Activated CD4-positive, alpha-beta T cell treated with anti-CD3 and anti-CD28 coated beads for 36 hours (primary cell): ENCODE data around the gene VKORC1L1. TPM values are rescaled to one million over a fixed set of nuclear protein-coding genes. Genes with fewer than 3 reads are reported as not detected.
"Not testable (repeated sequence)": the region's sequence is repeated elsewhere in the genome, so short reads cannot be mapped to it uniquely, and the experiment has no call there.

Experiments
- ATAC-seq: fragments of 200-7000 bp; cut with Tn5 transposase; one replicate; pipeline ENCODE4 v1.10.0; 2021; ENCODE audit warnings: mild to moderate bottlenecking, moderate library complexity
- CTCF ChIA-PET: fragments of 350-600 bp; sonication (Branson Sonifier 250); formaldehyde crosslinking; loops from one replicate; lab custom pipeline; 2021; ENCODE audit warnings: antibody characterized with exemption; lab: Charles Lee
- POLR2A ChIA-PET: fragments of 350-600 bp; sonication (Branson Sonifier 250); formaldehyde crosslinking; loops from one replicate; lab custom pipeline; 2021; ENCODE audit warnings: antibody characterized with exemption, inconsistent platforms; lab: Charles Lee
- DNase-seq: peaks from one replicate; pipeline ENCODE4 v3.0.0-alpha.2; 2020
- H3K27ac Mint-ChIP-seq: one replicate; pipeline ENCODE4 v1.8.0; 2021; ENCODE audit warnings: mixed read lengths
- H3K27me3 Mint-ChIP-seq: one replicate; pipeline ENCODE4 v1.8.0; 2021; ENCODE audit warnings: mixed read lengths
- H3K36me3 Mint-ChIP-seq: one replicate; pipeline ENCODE4 v1.8.0; 2021; ENCODE audit warnings: low read depth, mixed read lengths
- H3K4me1 Mint-ChIP-seq: one replicate; pipeline ENCODE4 v1.8.0; 2021; ENCODE audit warnings: mixed read lengths
- H3K4me3 Mint-ChIP-seq: one replicate; pipeline ENCODE4 v1.8.0; 2021; ENCODE audit warnings: mild to moderate bottlenecking, moderate library complexity, mixed read lengths
- H3K9me3 Mint-ChIP-seq: one replicate; pipeline ENCODE4 v1.8.0; 2021; ENCODE audit warnings: low read depth, mixed read lengths
- intact Hi-C, 2 experiments: fragments of 100-400 bp; cut with DNase I in 1 of 2; cut with micrococcal nuclease in 1 of 2; formaldehyde crosslinking; loops; one replicate each; pipeline versions ENCODE4 v1.14.2 to v1.15.1; 2022 to 2024; cut with DNase I, micrococcal nuclease
- total RNA-seq, 2 experiments: library from RNA; stranded (reverse); gene quantifications; one replicate each; pipeline ENCODE4 v1.2.3, GENCODE V29; 2021

The VKORC1L1 gene
- total RNA-seq, 2 experiments from 2014 or later, result 16.5 to 17.6 TPM

GRCh38 chr7:65885533-65885932 lies 12.7 kb downstream of the VKORC1L1 start:
- H3K9me3 Mint-ChIP-seq, DNase-seq, ATAC-seq, H3K27ac Mint-ChIP-seq, H3K27me3 Mint-ChIP-seq, POLR2A ChIA-PET, CTCF ChIA-PET, H3K4me3 Mint-ChIP-seq, intact Hi-C loops, H3K4me1 Mint-ChIP-seq: not testable (repeated sequence)
- peaks cover 28% of the 10 kb centered on the region for H3K36me3 Mint-ChIP-seq

GRCh38 chr7:65888434-65889156 lies 15.7 kb downstream of the VKORC1L1 start:
- H3K9me3 Mint-ChIP-seq, H3K27me3 Mint-ChIP-seq, DNase-seq, H3K4me3 Mint-ChIP-seq, CTCF ChIA-PET, ATAC-seq, H3K27ac Mint-ChIP-seq, H3K4me1 Mint-ChIP-seq, intact Hi-C loops: not testable (repeated sequence)
- peaks cover 38% of the 10 kb centered on the region for H3K36me3 Mint-ChIP-seq
- POLR2A ChIA-PET, result interaction anchor here (0.6 kb wide), 1 partner anchor 59 kb away, joined by 3 read pairs; no protein-coding TSS in a partner anchor

GRCh38 chr7:65889722-65890121 lies 16.8 kb downstream of the VKORC1L1 start:
- H3K4me3 Mint-ChIP-seq, H3K27me3 Mint-ChIP-seq, POLR2A ChIA-PET, DNase-seq, intact Hi-C loops, H3K27ac Mint-ChIP-seq, CTCF ChIA-PET, H3K9me3 Mint-ChIP-seq, ATAC-seq, H3K4me1 Mint-ChIP-seq: not testable (repeated sequence)
- H3K36me3 Mint-ChIP-seq, result peaks cover 33% of the 10 kb centered on the region

- no peak for DNase-seq
- Mint-ChIP-seq H3K4me3 (no peak overlapping the region), H3K9me3 (no peaks in the 10 kb centered on the region), H3K4me1 (peaks cover 3% of the 10 kb centered on the region), H3K36me3 (peaks cover 24% of the 10 kb centered on the region), H3K27ac (no peak overlapping the region), H3K27me3 (no peaks in the 10 kb centered on the region)
- ATAC-seq, result no peak
- POLR2A ChIA-PET, result no interaction called here
- intact Hi-C loops, result no loop called here
- CTCF ChIA-PET, result no interaction called here
Observed at GRCh38 chr7:65892161-65892560, 19.3 kb downstream of the VKORC1L1 start.

- intact Hi-C loops, result no loop called here
- ATAC-seq (no peak), DNase-seq (no peak)
- peaks cover 3% of the 10 kb centered on the region for H3K4me1 Mint-ChIP-seq
- no peaks in the 10 kb centered on the region for H3K27me3 Mint-ChIP-seq
- ChIA-PET CTCF (no interaction called here), POLR2A (no interaction called here)
- peaks cover 26% of the 10 kb centered on the region for H3K36me3 Mint-ChIP-seq
- H3K4me3 Mint-ChIP-seq, result no peak overlapping the region
- H3K9me3 Mint-ChIP-seq, result no peaks in the 10 kb centered on the region
- H3K27ac Mint-ChIP-seq, result no peak overlapping the region
Observed at GRCh38 chr7:65892835-65893234, 20.0 kb downstream of the VKORC1L1 start.

GRCh38 chr7:65896279-65896870 lies 23.5 kb downstream of the VKORC1L1 start:
- ATAC-seq (no peak), DNase-seq (no peak)
- H3K9me3 Mint-ChIP-seq, result peaks cover 3% of the 10 kb centered on the region
- H3K36me3 Mint-ChIP-seq, result peaks cover 29% of the 10 kb centered on the region
- H3K27ac Mint-ChIP-seq, result no peak overlapping the region
- no peaks in the 10 kb centered on the region for H3K27me3 Mint-ChIP-seq
- intact Hi-C loops, result no loop called here
- CTCF ChIA-PET, result no interaction called here
- POLR2A ChIA-PET, result no interaction called here
- H3K4me1 Mint-ChIP-seq, result no peaks in the 10 kb centered on the region
- H3K4me3 Mint-ChIP-seq, result no peak overlapping the region

- H3K4me1 Mint-ChIP-seq, H3K27me3 Mint-ChIP-seq, DNase-seq, H3K4me3 Mint-ChIP-seq, intact Hi-C loops, POLR2A ChIA-PET, ATAC-seq, CTCF ChIA-PET, H3K9me3 Mint-ChIP-seq, H3K27ac Mint-ChIP-seq: not testable (repeated sequence)
- peaks cover 31% of the 10 kb centered on the region for H3K36me3 Mint-ChIP-seq
Observed at GRCh38 chr7:65897289-65897688, 24.4 kb downstream of the VKORC1L1 start.

GRCh38 chr7:65898677-65899447 lies 26.0 kb downstream of the VKORC1L1 start:
- DNase-seq, H3K4me1 Mint-ChIP-seq, ATAC-seq, POLR2A ChIA-PET, intact Hi-C loops, H3K27me3 Mint-ChIP-seq, H3K27ac Mint-ChIP-seq, CTCF ChIA-PET, H3K4me3 Mint-ChIP-seq: not testable (repeated sequence)
- peaks cover 35% of the 10 kb centered on the region for H3K36me3 Mint-ChIP-seq
- H3K9me3 Mint-ChIP-seq, result peaks cover 11% of the 10 kb centered on the region

GRCh38 chr7:65902306-65902705 lies 29.4 kb downstream of the VKORC1L1 start:
- no peaks in the 10 kb centered on the region for H3K27me3 Mint-ChIP-seq
- DNase-seq (no peak), ATAC-seq (no peak)
- H3K36me3 Mint-ChIP-seq, result peaks cover 39% of the 10 kb centered on the region
- POLR2A ChIA-PET, result no interaction called here
- CTCF ChIA-PET, result no interaction called here
- peaks cover 6% of the 10 kb centered on the region for H3K4me1 Mint-ChIP-seq
- no peak overlapping the region for H3K27ac Mint-ChIP-seq
- no peak overlapping the region for H3K4me3 Mint-ChIP-seq
- peaks cover 11% of the 10 kb centered on the region for H3K9me3 Mint-ChIP-seq
- intact Hi-C loops, result no loop called here

GRCh38 chr7:65907501-65908198 lies 34.8 kb downstream of the VKORC1L1 start:
- Mint-ChIP-seq H3K9me3 (no peaks in the 10 kb centered on the region), H3K36me3 (peaks cover 10% of the 10 kb centered on the region), H3K4me1 (peaks cover 8% of the 10 kb centered on the region), H3K4me3 (no peak overlapping the region), H3K27me3 (no peaks in the 10 kb centered on the region), H3K27ac (no peak overlapping the region)
- ChIA-PET CTCF (no interaction called here), POLR2A (no interaction called here)
- ATAC-seq, result no peak
- DNase-seq, result no peak
- intact Hi-C loops, result no loop called here

GRCh38 chr7:65910237-65910636 lies 37.4 kb downstream of the VKORC1L1 start:
- H3K4me1 Mint-ChIP-seq, result peaks cover 8% of the 10 kb centered on the region
- CTCF ChIA-PET, result no interaction called here
- no peak for ATAC-seq
- H3K9me3 Mint-ChIP-seq, result no peaks in the 10 kb centered on the region
- no peak for DNase-seq
- intact Hi-C loops, result no loop called here
- POLR2A ChIA-PET, result no interaction called here
- H3K27ac Mint-ChIP-seq, result no peak overlapping the region
- no peak overlapping the region for H3K4me3 Mint-ChIP-seq
- no peaks in the 10 kb centered on the region for H3K36me3 Mint-ChIP-seq
- no peaks in the 10 kb centered on the region for H3K27me3 Mint-ChIP-seq
